IMR-90 (cell line): ENCODE data around the gene TMEM100. TPM values are rescaled to one million over a fixed set of nuclear protein-coding genes. Genes with fewer than 3 reads are reported as not detected.

Source experiments
- ATAC-seq: fragments of 200-7000 bp; cut with Tn5 transposase; 2 replicates; pipeline ENCODE4 v1.9.1; 2020; ENCODE audit warnings: low read depth, mild to moderate bottlenecking, moderate library complexity
- BruUV-seq: library from RNA; stranded (reverse); fragments of 400-500 nt; replicated peaks from 2 replicates; lab custom pipeline; 2021; lab: Mats Ljungman, UMichigan
- CTCF ChIA-PET: fragments of 300-600 bp; formaldehyde crosslinking; extraction: SDS; loops from one replicate; lab custom pipeline; 2021; ENCODE audit warnings: antibody characterized with exemption; lab: Yijun Ruan, JAX
- POLR2A ChIA-PET: fragments of 300-600 bp; sonication (Branson Sonifier 250); formaldehyde crosslinking; loops from one replicate; lab custom pipeline; 2022; ENCODE audit warnings: antibody characterized with exemption; ENCODE audit not compliant: unreplicated experiment; lab: Charles Lee
- DNase-seq: peaks from one replicate; pipeline ENCODE4 v3.0.0; 2013
- H2AFZ ChIP-seq: replicated peaks from 2 replicates; pipeline ENCODE3; 2013; ENCODE audit warnings: low read length, mild to moderate bottlenecking; ENCODE audit not compliant: poor library complexity
- H2AK5ac ChIP-seq: 2 replicates; pipeline ENCODE4 v1.6.1; 2013; ENCODE audit warnings: low read depth, low read length, inconsistent platforms
- H2AK9ac ChIP-seq: replicated peaks from 2 replicates; pipeline ENCODE3; 2013; ENCODE audit warnings: mild to moderate bottlenecking, low read depth, low read length, moderate library complexity; ENCODE audit not compliant: poor library complexity
- H2BK120ac ChIP-seq: 2 replicates; pipeline ENCODE4 v1.6.1; 2013; ENCODE audit warnings: low read depth, low read length, inconsistent platforms
- H2BK15ac ChIP-seq: 3 replicates; pipeline ENCODE4 v1.6.1; 2013; ENCODE audit warnings: low read depth, low read length, inconsistent platforms
- H2BK20ac ChIP-seq: 2 replicates; pipeline ENCODE4 v1.6.1; 2013; ENCODE audit warnings: low read depth, mild to moderate bottlenecking, inconsistent platforms, low read length, moderate library complexity
- H2BK5ac ChIP-seq: 2 replicates; pipeline ENCODE4 v1.6.1; 2013; ENCODE audit warnings: mild to moderate bottlenecking, low read depth, low read length, inconsistent platforms; ENCODE audit not compliant: poor library complexity, severe bottlenecking
- H3K14ac ChIP-seq: replicated peaks from 2 replicates; pipeline ENCODE4 v1.6.1; 2013; ENCODE audit warnings: low read depth, low read length, inconsistent platforms
- H3K18ac ChIP-seq: 2 replicates; pipeline ENCODE4 v1.6.1; 2013; ENCODE audit warnings: low read depth, low read length, control low read depth
- H3K23ac ChIP-seq: 2 replicates; pipeline ENCODE4 v1.6.1; 2013; ENCODE audit warnings: low read depth, low read length, inconsistent platforms
- H3K27ac ChIP-seq: 2 replicates; pipeline ENCODE4 v1.5.1; 2013; ENCODE audit warnings: mild to moderate bottlenecking, control low read depth, low read length; ENCODE audit not compliant: insufficient read depth
- H3K27me3 ChIP-seq: 2 replicates; pipeline ENCODE4 v1.6.1; 2013; ENCODE audit warnings: low read length; ENCODE audit not compliant: control insufficient read depth, insufficient read depth
- H3K36me3 ChIP-seq: 2 replicates; pipeline ENCODE4 v1.6.1; 2013; ENCODE audit warnings: low read length, mixed read lengths; ENCODE audit not compliant: control insufficient read depth, insufficient read depth
- H3K4ac ChIP-seq: 2 replicates; pipeline ENCODE4 v1.6.1; 2013; ENCODE audit warnings: low read depth, low read length, inconsistent platforms
- H3K4me1 ChIP-seq: 2 replicates; pipeline ENCODE4 v1.6.1; 2013; ENCODE audit warnings: low read length, mixed read lengths; ENCODE audit not compliant: control insufficient read depth, insufficient read depth
- H3K4me2 ChIP-seq: 2 replicates; pipeline ENCODE4 v1.6.1; 2013; ENCODE audit warnings: low read depth, mild to moderate bottlenecking, control low read depth, low read length, moderate library complexity
- H3K4me3 ChIP-seq: 2 replicates; pipeline ENCODE4 v1.5.1; 2013; ENCODE audit warnings: low read depth, mild to moderate bottlenecking, control low read depth, low read length, moderate library complexity; ENCODE audit not compliant: insufficient read depth
- H3K56ac ChIP-seq: 2 replicates; pipeline ENCODE4 v1.6.1; 2013; ENCODE audit warnings: low read length, inconsistent platforms; ENCODE audit not compliant: insufficient read depth; ENCODE audit errors: extremely low read depth
- H3K79me1 ChIP-seq, 2 experiments: 2 replicates each; pipeline ENCODE4 v1.6.1; 2013; ENCODE audit warnings: low read length in 2 of 2, inconsistent platforms in 1 of 2, low read depth in 1 of 2
- H3K9ac ChIP-seq: 2 replicates; pipeline ENCODE4 v1.6.1; 2013; ENCODE audit warnings: low read depth, low read length, control low read depth
- H3K9me1 ChIP-seq: 2 replicates; pipeline ENCODE4 v1.6.1; 2013; ENCODE audit warnings: low read length, inconsistent platforms; ENCODE audit not compliant: insufficient read depth
- H3K9me3 ChIP-seq: 2 replicates; pipeline ENCODE4 v1.6.1; 2013; ENCODE audit warnings: low read length; ENCODE audit not compliant: control insufficient read depth, insufficient read depth
- H4K20me1 ChIP-seq: 2 replicates; pipeline ENCODE4 v1.6.1; 2013; ENCODE audit warnings: low read length, inconsistent platforms; ENCODE audit not compliant: insufficient read depth
- H4K5ac ChIP-seq: 2 replicates; pipeline ENCODE4 v1.6.1; 2013; ENCODE audit warnings: mild to moderate bottlenecking, low read depth, low read length, control low read depth
- H4K8ac ChIP-seq, 2 experiments: 2 replicates each; pipeline ENCODE4 v1.6.1; 2013; ENCODE audit warnings: low read depth in 2 of 2, low read length in 2 of 2, control low read depth in 1 of 2, inconsistent platforms in 1 of 2
- H4K91ac ChIP-seq: 2 replicates; pipeline ENCODE4 v1.6.1; 2013; ENCODE audit warnings: low read depth, low read length, inconsistent platforms; ENCODE audit not compliant: insufficient read depth
- MAFK ChIP-seq: IDR thresholded peaks from 2 replicates; pipeline ENCODE4 v1.6.1; 2012; ENCODE audit warnings: low read depth, low read length, improper control_type of control experiment
- POLR2A ChIP-seq: IDR thresholded peaks from 2 replicates; pipeline ENCODE4 v1.6.1; 2012; ENCODE audit warnings: mild to moderate bottlenecking, low read depth, low read length
- WGBS, 2 experiments: methylation state at CpG; one replicate each; pipeline versions ENCODE4 v1.1.5 to v1.1.7; 2013; ENCODE audit warnings: missing lambda C conversion rate in 2 of 2; ENCODE audit not compliant: insufficient read length in 1 of 2; ENCODE audit errors: extremely low coverage in 2 of 2; 5-methylcytosine and 5-hydroxymethylcytosine counted together
- dilution Hi-C: fragments of 300-500 bp; cut with HindIII; formaldehyde crosslinking; loops from one replicate; pipeline ENCODE4 v1.14.3; 2018; ENCODE audit warnings: low sequenced_read_pairs; ENCODE audit not compliant: unreplicated experiment
- in situ Hi-C: fragments of 300-500 bp; cut with MboI; formaldehyde crosslinking; loops from 3 replicates; pipeline ENCODE4 v1.14.3; 2019; ENCODE audit warnings: low sequenced_read_pairs, inconsistent platforms, mixed read lengths
- intact Hi-C: fragments of 100-400 bp; cut with micrococcal nuclease; formaldehyde crosslinking; loops from 2 replicates; pipeline ENCODE4 v1.10.0; 2022
- polyA plus RNA-seq, 3 experiments: library from polyadenylated mRNA; depleted of rRNA; stranded (reverse); fragments of >200 nt; gene quantifications; 2 replicates each; pipeline ENCODE4 v1.2.3, GENCODE V29; 2012; ENCODE audit warnings: low replicate concordance in 1 of 3
- total RNA-seq: library from RNA; depleted of rRNA; stranded (reverse); fragments of >200 nt; gene quantifications from 2 replicates; pipeline ENCODE4 v1.2.3, GENCODE V29; 2012

Gene TMEM100
- total and polyA plus RNA-seq, 2 of the 4 experiments (the other 2 are of a cell fraction) = 0.21 to 0.36 TPM

- Histone ChIP-seq H2BK15ac (no peak overlapping the region), H3K4ac (no peak overlapping the region), H4K8ac (no peak overlapping the region), H2BK20ac (no peak overlapping the region), H3K36me3 (no peaks in the 10 kb centered on the region), H3K14ac (no peak overlapping the region), H3K9ac (no peak overlapping the region), H3K4me3 (no peak overlapping the region), H3K56ac (no peak overlapping the region), H3K23ac (no peak overlapping the region), H3K9me3 (no peaks in the 10 kb centered on the region; the same call in 1 of the 2 replicates), H4K5ac (no peak overlapping the region), H3K79me1 (no peaks in the 10 kb centered on the region), H4K20me1 (no peaks in the 10 kb centered on the region), H3K27ac (no peak overlapping the region), H3K9me1 (no peaks in the 10 kb centered on the region), H3K4me1 (no peaks in the 10 kb centered on the region), H2BK5ac (no peak overlapping the region), H2BK120ac (no peak overlapping the region), H3K18ac (no peak overlapping the region), H2AFZ (no peak overlapping the region), H2AK5ac (no peak overlapping the region), H4K91ac (no peak overlapping the region), H3K27me3 (peaks cover 3% of the 10 kb centered on the region; the same call in 1 of the 2 replicates), H3K4me2 (no peak overlapping the region), H2AK9ac (no peak overlapping the region)
- no TSS peak for BruUV-seq
- ChIA-PET CTCF (no interaction called here), POLR2A (no interaction called here)
- intact Hi-C loops (no loop called here), in situ Hi-C loops (no loop called here), dilution Hi-C loops (no loop called here)
- ATAC-seq (no peak), DNase-seq (no peak)
- WGBS, 2 experiments = 57% methylated on average over 1 of the region's 4 CpGs; no CpG with 5 or more reads in 1 of the 2 experiments
- TF ChIP-seq MAFK (peak; percentile 98), POLR2A (no peak)
These were observed 38.9 kb downstream of the TMEM100 start for GRCh38 chr17:55683550-55684315.
